ENCODE measurements around the gene PDE1C. TPM values are rescaled to one million over a fixed set of nuclear protein-coding genes. Genes with fewer than 3 reads are reported as not detected.

Gene PDE1C
- total and polyA plus RNA-seq, 5 donors = 23.2 to 94.4 (median 90.1) TPM

DNA sequence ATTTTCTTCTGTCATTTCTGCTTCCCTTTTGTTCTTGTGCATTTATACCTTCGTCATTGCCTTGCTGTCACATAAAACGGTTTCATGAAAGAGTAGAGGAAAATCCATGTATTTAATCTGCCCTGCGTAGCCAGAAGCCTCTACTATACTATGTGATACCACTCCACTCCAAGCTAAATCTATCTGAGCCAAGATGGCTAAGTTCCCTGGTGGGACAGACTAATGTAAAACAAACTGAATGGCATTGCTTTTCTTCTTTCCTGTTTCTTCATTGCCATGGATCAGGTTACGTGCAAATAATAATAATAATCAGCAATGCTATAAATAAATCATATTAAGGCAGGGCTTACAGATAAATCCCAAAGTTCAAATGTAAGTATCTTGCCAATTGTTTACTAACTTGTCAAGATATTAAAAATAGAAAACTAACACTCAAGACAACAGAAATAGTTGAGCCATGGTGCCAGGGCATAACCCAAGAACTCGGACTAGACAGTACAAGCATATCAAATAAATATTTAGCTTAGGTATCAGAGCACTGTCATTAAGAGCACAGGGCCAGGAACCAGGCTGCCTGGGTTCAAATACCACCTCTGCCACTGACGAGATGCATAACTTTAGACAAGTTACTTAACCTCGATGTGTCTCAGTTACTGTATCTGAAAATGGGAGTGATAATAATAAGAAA, 151.4 kb downstream of the PDE1C start:
- peaks cover 9% of the 10 kb centered on the region for H3K4me1 ChIP-seq (ENCODE audit: control insufficient read depth, insufficient read depth, low read length)
- DNase-seq (no peak), ATAC-seq (peak; percentile 62 to 68)
- intact Hi-C loops (cut with DNase I) = no loop called here
- H3K4me3 ChIP-seq (ENCODE audit: low read length) = no peak overlapping the region
- H3K27ac ChIP-seq (ENCODE audit: low read length) = peak overlapping the region; percentile 78
- no peaks in the 10 kb centered on the region for H3K27me3 ChIP-seq (ENCODE audit: control insufficient read depth, insufficient read depth)
- H3K9me3 ChIP-seq (ENCODE audit: control insufficient read depth, low read length) = no peaks in the 10 kb centered on the region
- WGBS = 55% methylated on average over 7 of the region's 7 CpGs

DNA sequence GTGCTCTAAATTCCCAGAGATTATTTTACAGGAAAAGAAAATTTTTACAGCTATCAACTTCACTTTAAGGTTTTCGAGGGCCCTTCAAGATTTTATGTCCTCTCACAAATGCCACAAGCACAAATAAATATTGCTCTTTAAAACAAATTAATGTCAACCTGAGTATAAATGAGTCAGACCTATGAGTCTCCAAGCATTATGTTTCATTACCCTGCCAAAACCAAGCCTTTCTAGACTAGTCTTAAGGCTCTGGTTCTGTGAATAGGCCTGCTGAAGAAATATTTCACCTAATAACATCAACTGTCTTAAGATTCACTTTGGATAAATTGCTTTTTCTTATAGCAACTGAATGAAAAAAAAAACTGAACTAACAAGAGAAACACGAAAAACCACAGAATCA, 153.0 kb downstream of the PDE1C start:
- no peak overlapping the region for H3K4me3 ChIP-seq (ENCODE audit: low read length)
- ATAC-seq (no peak), DNase-seq (no peak)
- 89% methylated on average over 2 of the region's 2 CpGs for WGBS
- H3K27ac ChIP-seq (ENCODE audit: low read length) = no peak overlapping the region
- intact Hi-C loops (cut with DNase I) = no loop called here
- peaks cover 9% of the 10 kb centered on the region for H3K4me1 ChIP-seq (ENCODE audit: control insufficient read depth, insufficient read depth, low read length)
- no peaks in the 10 kb centered on the region for H3K27me3 ChIP-seq (ENCODE audit: control insufficient read depth, insufficient read depth)
- no peaks in the 10 kb centered on the region for H3K9me3 ChIP-seq (ENCODE audit: control insufficient read depth, low read length)

DNA sequence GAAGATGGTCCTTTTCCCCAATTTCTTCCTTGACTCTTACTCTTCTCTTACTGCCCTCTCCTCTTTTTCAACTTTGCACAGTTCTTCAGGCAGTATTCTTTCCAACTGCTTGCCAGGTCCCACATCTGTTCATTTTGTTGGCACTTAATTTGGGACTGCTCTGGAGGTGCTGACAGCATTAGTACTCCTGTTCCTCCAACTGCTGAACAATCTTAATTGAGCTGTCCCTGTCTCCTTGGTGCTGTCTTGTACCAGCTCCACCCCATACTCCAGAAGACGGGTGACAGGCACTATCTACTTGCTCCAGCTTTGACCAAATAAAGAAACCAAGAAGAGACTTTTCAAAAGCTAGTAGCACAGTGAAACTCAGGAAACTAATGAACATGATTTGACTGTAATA, 160.0 kb downstream of the PDE1C start:
- no peaks in the 10 kb centered on the region for H3K9me3 ChIP-seq (ENCODE audit: control insufficient read depth, low read length)
- 58% methylated on average over 1 of the region's 1 CpG for WGBS
- peaks cover 5% of the 10 kb centered on the region for H3K4me1 ChIP-seq (ENCODE audit: control insufficient read depth, insufficient read depth, low read length)
- no peak for DNase-seq
- intact Hi-C loops (cut with DNase I) = no loop called here
- H3K27me3 ChIP-seq (ENCODE audit: control insufficient read depth, insufficient read depth) = no peaks in the 10 kb centered on the region
- no peak overlapping the region for H3K4me3 ChIP-seq (ENCODE audit: low read length)
- no peak overlapping the region for H3K27ac ChIP-seq (ENCODE audit: low read length)
- ATAC-seq = peak; percentile 54 to 63

DNA sequence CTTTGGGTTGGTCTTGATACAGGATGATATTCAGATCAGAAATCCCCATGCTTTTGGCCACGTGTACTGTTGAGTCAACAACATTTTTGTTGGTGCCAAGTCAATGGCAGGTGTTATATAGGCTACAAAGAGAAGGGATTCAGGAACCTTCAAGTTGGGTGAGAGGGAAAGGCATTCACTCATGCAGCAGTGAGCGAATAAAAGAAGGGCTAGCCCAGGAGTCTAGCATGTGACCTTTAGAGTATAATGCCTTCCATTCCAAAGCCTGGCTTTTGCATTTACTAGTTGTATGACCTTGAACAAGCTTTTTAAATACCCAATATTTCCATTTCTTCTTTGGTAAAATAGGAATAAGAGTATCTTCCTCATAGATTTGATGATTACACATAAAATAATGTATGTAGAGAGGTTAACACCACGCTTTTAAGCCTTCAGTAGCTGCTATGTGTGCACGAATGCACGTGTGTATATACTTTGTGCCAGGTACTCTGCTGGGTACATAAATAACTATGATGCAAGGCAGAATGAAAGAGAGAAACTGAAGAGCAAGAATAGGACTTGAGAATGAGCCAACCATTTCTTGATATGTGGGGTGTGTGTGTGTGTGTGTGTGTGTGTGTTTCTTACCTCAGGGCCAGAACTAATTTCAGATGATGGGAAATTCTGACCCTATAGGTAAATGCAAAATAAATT, 163.6 kb downstream of the PDE1C start:
- ATAC-seq (peak; percentile 44 to 65), DNase-seq (no peak)
- H3K4me1 ChIP-seq (ENCODE audit: control insufficient read depth, insufficient read depth, low read length) = peaks cover 3% of the 10 kb centered on the region
- intact Hi-C loops (cut with DNase I) = no loop called here
- WGBS = 70% methylated on average over 5 of the region's 5 CpGs
- H3K4me3 ChIP-seq (ENCODE audit: low read length) = no peak overlapping the region
- no peaks in the 10 kb centered on the region for H3K9me3 ChIP-seq (ENCODE audit: control insufficient read depth, low read length)
- H3K27ac ChIP-seq (ENCODE audit: low read length) = peak overlapping the region; percentile 78
- no peaks in the 10 kb centered on the region for H3K27me3 ChIP-seq (ENCODE audit: control insufficient read depth, insufficient read depth)

DNA sequence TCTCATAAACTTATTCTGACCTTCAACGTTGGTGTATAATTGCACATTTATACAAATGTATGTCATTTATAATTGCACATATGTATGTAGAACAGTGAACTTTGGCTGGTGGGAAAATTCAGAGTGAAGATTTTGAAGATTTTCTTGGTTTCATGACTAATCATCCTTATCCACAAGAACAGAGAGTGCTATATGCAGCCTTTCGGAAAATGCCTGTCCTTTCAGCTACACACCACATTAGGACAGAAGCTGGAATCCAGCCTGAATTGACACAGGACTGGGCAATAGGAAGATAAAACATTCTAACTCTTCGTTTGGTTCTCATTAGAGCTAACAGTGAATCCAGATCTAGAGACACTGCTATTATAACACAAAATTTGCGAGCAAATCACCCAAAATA, 166.2 kb downstream of the PDE1C start:
- intact Hi-C loops (cut with DNase I) = no loop called here
- H3K4me3 ChIP-seq (ENCODE audit: low read length) = no peak overlapping the region
- 55% methylated on average over 4 of the region's 4 CpGs for WGBS
- ATAC-seq (peak; percentile 49 to 64), DNase-seq (no peak)
- no peaks in the 10 kb centered on the region for H3K27me3 ChIP-seq (ENCODE audit: control insufficient read depth, insufficient read depth)
- no peak overlapping the region for H3K27ac ChIP-seq (ENCODE audit: low read length)
- H3K9me3 ChIP-seq (ENCODE audit: control insufficient read depth, low read length) = no peaks in the 10 kb centered on the region
- peaks cover 3% of the 10 kb centered on the region for H3K4me1 ChIP-seq (ENCODE audit: control insufficient read depth, insufficient read depth, low read length)

DNA sequence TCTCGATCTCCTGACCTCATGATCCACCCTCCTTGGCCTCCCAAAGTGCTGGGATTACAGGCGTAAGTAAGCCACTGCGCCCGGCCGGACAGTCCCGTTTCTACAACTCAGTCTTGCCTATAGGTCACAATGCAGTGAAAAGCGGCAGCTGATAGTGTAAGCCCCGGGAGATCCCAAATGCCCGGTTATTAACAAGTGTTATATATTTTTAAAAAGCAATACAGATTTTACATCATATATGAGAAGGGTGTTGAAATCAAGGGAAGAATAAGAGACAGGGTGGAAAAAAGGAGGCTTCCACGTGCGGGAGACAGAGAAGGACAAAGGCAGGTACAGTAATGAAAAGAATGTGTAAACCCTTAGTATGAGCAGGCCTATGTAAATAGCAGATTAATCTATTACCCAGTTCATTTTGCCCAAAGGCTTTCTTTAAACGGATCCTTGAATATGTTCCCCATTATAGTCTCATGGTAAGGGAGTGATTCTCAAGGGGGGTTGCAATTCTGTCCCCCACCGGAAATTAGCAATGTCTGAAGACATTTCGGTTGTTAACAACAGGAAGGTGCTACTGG, 170.8 kb downstream of the PDE1C start:
- Histone ChIP-seq H3K9me3 (ENCODE audit: control insufficient read depth, low read length) (no peaks in the 10 kb centered on the region), H3K27me3 (ENCODE audit: control insufficient read depth, insufficient read depth) (no peaks in the 10 kb centered on the region), H3K4me3 (ENCODE audit: low read length) (no peak overlapping the region), H3K27ac (ENCODE audit: low read length) (no peak overlapping the region), H3K4me1 (ENCODE audit: control insufficient read depth, insufficient read depth, low read length) (peaks cover 3% of the 10 kb centered on the region)
- intact Hi-C loops (cut with DNase I) = no loop called here
- WGBS = 90% methylated on average over 14 of the region's 14 CpGs
- ATAC-seq (no peak), DNase-seq (peak in 1 of 3 donors; percentile 10)

DNA sequence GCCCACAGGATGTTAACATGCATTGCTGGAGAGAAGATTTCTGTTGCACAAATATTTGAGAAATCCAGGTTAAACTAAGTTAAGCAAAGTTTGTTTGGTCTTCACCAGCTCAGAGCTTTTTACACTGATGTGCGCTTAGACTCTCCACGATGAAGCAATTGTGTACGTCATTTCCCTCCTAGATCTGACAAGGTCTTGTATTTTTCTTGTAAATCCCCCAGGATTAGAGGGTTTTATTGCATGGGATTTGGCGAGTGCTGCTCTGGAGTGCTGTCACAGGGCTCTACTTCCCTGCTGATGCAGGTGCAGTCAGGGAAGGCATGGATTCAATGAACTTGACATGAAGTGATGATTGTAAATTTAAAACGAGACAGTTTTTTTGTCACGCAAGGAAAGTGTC, 173.3 kb downstream of the PDE1C start:
- WGBS = 75% methylated on average over 6 of the region's 6 CpGs
- H3K9me3 ChIP-seq (ENCODE audit: control insufficient read depth, low read length) = no peaks in the 10 kb centered on the region
- ATAC-seq = no peak

DNA sequence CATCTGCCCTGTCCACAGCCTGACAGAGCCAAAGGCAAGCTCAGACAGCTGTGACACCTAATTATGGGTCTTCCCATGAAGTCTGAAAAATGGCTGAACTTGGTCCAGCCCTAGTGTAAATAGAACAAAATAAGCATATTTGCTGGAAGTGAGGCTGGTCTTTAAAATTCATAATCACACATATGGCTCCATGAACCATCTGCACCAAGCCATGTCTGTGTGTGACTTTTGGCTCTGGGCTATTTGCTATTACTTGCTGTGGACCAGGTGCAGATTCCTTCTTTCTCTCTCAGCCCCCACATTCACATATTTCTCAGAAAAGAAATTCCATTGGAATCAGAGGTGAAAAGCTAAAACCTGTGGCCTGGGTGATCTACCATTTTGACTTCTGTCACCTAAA, 175.9 kb downstream of the PDE1C start:
- DNase-seq (no peak), ATAC-seq (no peak)
- intact Hi-C loops (cut with DNase I) = no loop called here
- Histone ChIP-seq H3K4me3 (ENCODE audit: low read length) (no peak overlapping the region), H3K27me3 (ENCODE audit: control insufficient read depth, insufficient read depth) (no peaks in the 10 kb centered on the region), H3K27ac (ENCODE audit: low read length) (no peak overlapping the region), H3K9me3 (ENCODE audit: control insufficient read depth, low read length) (no peaks in the 10 kb centered on the region), H3K4me1 (ENCODE audit: control insufficient read depth, insufficient read depth, low read length) (peaks cover 18% of the 10 kb centered on the region)

More for the DNA sequence above, 173.3 kb downstream of the PDE1C start:
- intact Hi-C loops (cut with DNase I) = no loop called here
- Histone ChIP-seq H3K4me1 (ENCODE audit: control insufficient read depth, insufficient read depth, low read length) (peaks cover 6% of the 10 kb centered on the region), H3K27me3 (ENCODE audit: control insufficient read depth, insufficient read depth) (no peaks in the 10 kb centered on the region), H3K4me3 (ENCODE audit: low read length) (no peak overlapping the region), H3K27ac (ENCODE audit: low read length) (no peak overlapping the region)
- DNase-seq = no peak

DNA sequence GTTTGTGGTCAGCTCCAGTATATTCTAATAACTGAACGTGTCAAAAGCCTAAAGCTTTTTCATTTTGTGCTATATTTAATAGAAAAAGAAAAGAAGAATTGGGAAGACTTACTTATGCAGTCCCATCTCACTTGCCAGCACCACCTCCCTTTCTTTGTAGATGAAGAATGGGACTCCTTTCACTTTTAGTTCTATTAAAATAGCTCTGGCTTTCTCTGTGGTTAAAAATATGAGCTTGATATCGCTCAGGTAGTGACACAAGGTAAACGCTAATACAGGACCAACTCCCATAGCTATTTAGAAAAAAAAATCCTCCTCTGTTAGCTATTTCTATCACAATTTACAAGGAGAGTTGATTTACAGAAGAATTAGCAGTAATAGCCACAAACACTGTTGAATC, 176.8 kb downstream of the PDE1C start:
- H3K4me3 ChIP-seq (ENCODE audit: low read length) = no peak overlapping the region
- H3K27me3 ChIP-seq (ENCODE audit: control insufficient read depth, insufficient read depth) = no peaks in the 10 kb centered on the region
- whole genome bisulfite sequencing = 68% methylated on average over 3 of the region's 3 CpGs
- no peak overlapping the region for H3K27ac ChIP-seq (ENCODE audit: low read length)
- intact Hi-C loops (cut with DNase I) = no loop called here
- DNase-seq (no peak), ATAC-seq (no peak)
- H3K4me1 ChIP-seq (ENCODE audit: control insufficient read depth, insufficient read depth, low read length) = peaks cover 18% of the 10 kb centered on the region
- H3K9me3 ChIP-seq (ENCODE audit: control insufficient read depth, low read length) = no peaks in the 10 kb centered on the region

DNA sequence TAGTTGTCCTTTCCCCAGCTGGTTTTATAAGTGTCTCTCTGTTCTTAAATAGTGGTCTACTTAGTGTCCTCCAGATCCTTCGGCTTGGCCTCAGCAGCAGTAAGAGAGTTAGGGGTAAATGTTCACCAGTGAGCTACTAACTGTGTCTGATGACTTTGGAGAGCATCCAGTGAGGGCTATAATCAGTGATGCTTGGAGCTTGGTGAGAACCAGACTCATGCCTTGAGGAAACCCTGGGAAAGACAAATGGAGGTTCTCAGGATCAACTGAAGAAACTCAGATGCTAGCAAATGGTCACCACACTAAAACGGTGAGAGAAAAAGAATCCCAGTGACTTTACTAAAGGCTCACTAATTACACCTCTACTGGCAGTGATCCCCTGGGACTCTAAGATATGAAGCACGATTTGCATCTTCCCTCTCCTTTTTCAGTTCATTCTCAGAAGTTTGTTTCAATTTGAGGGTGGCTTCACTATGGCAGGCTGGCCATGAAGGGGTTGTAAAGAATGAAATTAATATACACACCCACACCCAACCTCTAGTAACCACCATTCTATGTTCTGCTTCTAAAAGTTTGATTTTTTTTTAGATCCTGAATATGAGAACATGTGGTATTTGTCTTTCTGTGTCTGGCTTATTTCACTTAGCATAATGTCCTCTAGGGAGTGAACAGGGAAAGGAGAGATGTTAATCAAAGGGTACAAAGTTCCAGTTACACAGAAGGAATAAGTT, 177.9 kb downstream of the PDE1C start:
- no peak overlapping the region for H3K27ac ChIP-seq (ENCODE audit: low read length)
- no peak for ATAC-seq
- intact Hi-C loops (cut with DNase I) = no loop called here
- peaks cover 18% of the 10 kb centered on the region for H3K4me1 ChIP-seq (ENCODE audit: control insufficient read depth, insufficient read depth, low read length)
- DNase-seq = no peak
- H3K9me3 ChIP-seq (ENCODE audit: control insufficient read depth, low read length) = no peaks in the 10 kb centered on the region
- no peak overlapping the region for H3K4me3 ChIP-seq (ENCODE audit: low read length)
- WGBS = 69% methylated on average over 3 of the region's 3 CpGs
- H3K27me3 ChIP-seq (ENCODE audit: control insufficient read depth, insufficient read depth) = no peaks in the 10 kb centered on the region

DNA sequence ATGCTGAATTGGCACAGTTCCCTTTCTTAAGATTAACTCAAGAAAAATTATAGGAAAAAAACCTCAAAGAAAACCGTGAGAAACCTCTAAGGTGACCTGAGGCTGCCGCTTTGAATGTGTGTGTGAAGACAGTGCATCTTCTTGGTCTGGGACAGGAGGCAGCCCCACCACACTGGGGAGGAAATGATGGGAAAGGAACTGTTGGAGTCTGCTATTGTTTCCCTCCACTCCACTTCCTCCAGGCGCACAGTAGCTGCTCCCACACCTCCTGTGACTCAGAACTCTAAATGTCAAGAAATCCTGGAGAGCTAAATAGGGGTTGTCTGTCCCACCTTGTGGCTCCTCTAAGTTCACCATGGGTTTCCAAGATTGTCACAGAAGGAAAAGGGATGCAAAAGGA, 179.4 kb downstream of the PDE1C start:
- ATAC-seq = peak; percentile 41 to 70

More for the DNA sequence above, 179.4 kb downstream of the PDE1C start:
- H3K4me1 ChIP-seq (ENCODE audit: control insufficient read depth, insufficient read depth, low read length) = peaks cover 18% of the 10 kb centered on the region
- 69% methylated on average over 3 of the region's 3 CpGs for WGBS
- H3K27me3 ChIP-seq (ENCODE audit: control insufficient read depth, insufficient read depth) = no peaks in the 10 kb centered on the region
- H3K27ac ChIP-seq (ENCODE audit: low read length) = no peak overlapping the region
- intact Hi-C loops (cut with DNase I) = no loop called here
- no peak overlapping the region for H3K4me3 ChIP-seq (ENCODE audit: low read length)
- H3K9me3 ChIP-seq (ENCODE audit: control insufficient read depth, low read length) = no peaks in the 10 kb centered on the region
- DNase-seq = peak in 1 of 3 donors; percentile 32

All from right cardiac atrium (tissue), 5 donors.